GM18867 (cell line): Measurements from ENCODE around the gene FIBCD1.
"Not testable (repeated sequence)": the region's sequence is repeated elsewhere in the genome, so short reads cannot be mapped to it uniquely, and the experiment has no call there.

Source experiments
- ATAC-seq: cut with Tn5 transposase; IDR thresholded peaks from one replicate; pipeline ENCODE4 v1.9.1; 2021; ENCODE audit warnings: mild to moderate bottlenecking, moderate library complexity; ENCODE audit not compliant: unreplicated experiment

The FIBCD1 gene

GRCh38 chr9:130974697-130975096, 35.6 kb upstream of the FIBCD1 start:
- no peak for ATAC-seq

DNA sequence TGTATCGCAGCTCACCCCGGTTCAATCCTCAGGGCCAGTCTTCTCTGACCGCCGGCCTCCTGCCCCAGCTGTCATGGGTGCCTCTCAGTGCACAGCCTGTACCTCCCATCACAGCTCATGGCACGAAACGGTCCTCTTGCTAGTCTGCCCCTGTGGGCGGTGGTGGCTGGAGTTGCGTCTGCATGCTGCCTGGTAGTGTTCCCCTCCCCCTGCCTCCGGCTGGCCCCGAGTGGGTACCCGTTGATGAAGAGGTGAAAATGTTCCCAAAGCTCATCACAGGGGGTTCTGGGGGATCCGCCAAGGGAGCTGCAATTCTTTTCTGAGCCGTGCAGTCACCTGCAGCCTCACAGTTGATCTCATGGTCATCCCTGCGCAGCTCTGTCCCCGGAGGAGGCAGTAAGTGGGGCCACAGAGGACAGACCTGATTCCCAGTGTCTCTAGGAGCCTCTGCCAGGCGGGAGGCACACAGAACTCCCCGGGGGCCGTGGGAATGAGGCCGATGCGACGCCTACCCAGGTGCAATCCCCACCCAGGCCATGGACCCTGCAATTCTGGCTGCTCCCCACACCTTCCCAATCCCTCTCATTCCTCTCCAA, 34.7 kb upstream of the FIBCD1 start:
- no peak for ATAC-seq

DNA sequence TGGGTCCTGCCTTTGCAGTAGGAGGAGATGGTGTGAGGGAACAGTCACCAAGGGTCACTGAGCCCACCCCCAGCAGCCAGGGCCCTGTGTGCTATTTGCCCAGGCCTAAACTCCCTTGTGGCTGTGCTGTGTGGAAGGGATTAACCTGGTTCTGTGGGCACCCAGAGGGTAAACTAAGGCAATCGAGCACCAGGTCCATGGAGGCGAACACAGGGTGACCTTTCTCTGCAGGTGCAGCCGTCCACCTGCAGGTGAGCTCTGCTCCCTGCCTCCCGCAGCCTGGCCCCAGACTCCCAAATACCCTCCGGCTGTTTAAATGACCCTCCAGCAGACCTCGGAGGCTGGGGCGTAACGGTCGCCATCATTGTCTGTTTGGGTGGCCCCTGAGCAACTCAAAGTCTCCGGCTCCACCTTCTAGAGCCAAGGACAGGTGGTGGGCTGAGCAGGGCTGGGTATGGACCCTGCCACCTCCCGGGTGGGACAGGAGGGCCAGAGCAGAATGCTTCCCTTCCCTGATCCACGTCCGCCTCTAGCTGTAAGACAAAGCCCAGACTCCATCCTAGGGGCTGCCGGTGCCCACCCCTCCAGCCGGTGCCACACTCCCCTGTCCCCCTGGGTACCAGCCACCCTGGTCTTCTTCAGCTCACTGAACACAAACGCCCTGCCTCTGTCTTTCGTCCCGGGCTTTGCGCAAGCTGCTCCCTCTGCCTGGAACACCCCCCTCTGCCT, 34.1 kb upstream of the FIBCD1 start:
- no peak for ATAC-seq

DNA sequence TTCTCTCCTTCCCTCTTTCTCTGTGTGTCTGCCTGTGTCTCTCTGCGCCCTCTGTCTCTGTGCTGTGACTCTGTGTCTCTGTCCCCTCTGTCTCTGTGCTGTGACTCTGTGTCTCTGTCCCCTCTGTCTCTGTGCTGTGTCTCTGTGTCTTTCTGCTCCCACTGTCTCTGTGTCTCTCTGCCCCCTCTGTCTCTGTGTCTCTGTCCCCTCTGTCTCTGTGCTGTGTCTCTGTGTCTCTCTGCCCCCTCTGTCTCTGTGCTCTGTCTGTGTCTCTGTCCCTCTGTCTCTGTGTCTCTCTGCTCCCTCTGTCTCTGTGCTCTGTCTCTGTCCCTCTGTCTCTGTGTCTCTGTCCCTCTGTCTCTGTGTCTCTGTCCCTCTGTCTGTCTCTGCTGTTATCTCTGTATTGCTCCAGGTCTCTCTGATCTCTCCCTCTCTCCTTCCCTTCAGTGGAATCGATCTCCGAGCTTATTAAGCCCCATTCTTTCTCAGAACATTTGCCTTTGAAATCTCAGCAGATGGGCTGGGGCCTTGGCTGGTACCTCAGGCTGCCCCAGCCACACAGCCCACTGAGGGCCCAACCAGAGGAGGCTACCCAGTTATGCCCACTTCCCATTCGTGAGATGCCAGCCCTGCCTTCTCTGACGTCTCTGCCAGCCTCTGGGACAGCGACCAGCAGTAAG, 33.4 kb upstream of the FIBCD1 start:
- ATAC-seq = no peak

DNA sequence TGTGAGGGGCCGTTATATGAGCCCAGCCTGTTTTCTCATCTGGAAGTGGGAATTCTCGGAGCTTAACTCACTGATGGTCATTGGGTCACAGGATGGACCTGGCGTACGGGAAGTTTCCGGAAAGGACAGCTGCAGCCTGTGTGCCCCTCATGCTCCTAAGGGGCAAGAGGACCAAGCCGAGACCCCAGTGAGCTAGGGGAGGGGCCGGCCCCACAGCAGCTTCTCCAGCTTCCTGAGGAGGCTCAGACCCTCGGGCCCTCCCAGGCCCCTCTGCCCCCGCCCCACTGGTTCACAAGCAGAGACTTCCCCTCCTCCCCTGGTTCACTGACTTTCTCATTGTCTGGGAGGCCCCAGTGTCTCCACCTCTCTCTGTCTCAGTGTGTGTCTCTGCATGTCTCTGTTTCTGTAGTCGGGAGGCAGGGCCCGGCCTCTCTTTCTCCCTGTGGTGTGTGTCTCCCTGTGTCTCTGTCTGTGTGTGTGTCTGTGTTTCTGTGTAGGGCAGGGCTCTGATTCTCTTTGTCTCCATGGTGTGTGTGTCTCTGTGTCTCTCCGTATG, 32.3 kb upstream of the FIBCD1 start:
- no peak for ATAC-seq

DNA sequence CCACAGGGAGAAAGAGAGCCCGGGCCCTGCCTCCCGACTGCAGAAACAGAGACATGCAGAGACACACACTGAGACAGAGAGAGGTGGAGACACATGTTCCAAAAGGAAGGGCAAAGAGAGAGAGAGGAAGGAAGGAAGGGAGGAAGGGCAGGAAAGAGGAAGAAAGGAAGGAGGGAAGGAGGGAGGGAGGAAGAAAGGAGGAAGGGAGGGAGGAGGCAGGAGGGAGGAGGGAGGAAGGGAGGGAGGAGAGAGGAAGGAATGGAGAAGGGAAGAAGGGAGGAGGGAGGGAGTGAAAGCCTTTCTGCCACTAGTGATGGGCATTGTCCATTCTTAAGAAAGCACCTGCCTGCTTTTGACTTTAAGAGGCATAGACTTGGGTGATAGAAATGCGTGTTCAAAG, 31.8 kb upstream of the FIBCD1 start:
- no peak for ATAC-seq

- no peak for ATAC-seq
These were observed 31.0 kb upstream of the FIBCD1 start for GRCh38 chr9:130970052-130970451.

GRCh38 chr9:130965680-130966079, 26.6 kb upstream of the FIBCD1 start:
- no peak for ATAC-seq

DNA sequence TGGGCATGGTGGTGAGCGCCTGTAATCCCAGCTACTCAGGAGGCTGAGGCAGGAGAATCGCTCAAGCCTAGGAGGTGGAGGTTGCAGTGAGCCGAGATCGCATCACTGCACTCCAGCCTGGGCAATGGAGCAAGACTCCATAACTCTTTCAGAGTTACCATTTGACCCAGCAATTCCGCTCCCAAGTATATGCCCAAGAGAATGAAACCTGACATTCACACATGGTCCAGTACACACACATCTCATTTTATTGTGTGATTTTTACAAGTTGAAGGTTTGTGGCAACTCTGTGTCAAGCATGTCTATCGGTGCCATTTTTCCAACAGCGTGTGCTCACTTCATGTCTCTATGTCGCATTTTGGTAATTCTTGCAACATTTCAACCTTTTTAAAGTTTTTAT, 24.9 kb upstream of the FIBCD1 start:
- ATAC-seq = no peak

DNA sequence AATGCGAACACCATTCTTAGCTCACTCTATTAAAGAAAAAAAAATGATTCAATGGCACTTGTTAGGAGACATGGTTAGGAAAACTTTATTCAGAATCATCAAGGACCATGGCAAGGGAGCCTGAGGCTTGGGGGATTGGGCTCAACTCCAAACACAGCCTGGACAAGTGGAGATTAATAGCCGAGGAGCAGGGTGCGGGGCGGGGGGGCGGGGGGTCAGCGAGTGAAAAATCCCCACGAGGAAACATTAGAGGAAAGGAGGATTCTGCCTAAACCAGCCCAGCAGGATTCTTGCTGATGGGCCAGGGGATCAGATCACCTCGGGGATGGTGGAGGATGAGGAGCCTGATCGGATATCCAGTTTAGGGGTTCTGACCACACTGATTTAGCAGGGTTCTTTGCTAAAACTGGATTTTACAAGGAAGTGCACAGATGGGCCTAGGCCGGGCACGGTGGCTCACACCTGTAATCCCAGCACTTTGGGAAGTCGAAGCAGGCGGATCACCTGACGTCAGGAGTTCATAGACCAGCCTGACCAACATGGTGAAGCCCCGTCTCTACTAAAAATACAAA, 24.4 kb upstream of the FIBCD1 start:
- ATAC-seq = no peak

GRCh38 chr9:130962418-130963316, 23.6 kb upstream of the FIBCD1 start:
- no peak for ATAC-seq

DNA sequence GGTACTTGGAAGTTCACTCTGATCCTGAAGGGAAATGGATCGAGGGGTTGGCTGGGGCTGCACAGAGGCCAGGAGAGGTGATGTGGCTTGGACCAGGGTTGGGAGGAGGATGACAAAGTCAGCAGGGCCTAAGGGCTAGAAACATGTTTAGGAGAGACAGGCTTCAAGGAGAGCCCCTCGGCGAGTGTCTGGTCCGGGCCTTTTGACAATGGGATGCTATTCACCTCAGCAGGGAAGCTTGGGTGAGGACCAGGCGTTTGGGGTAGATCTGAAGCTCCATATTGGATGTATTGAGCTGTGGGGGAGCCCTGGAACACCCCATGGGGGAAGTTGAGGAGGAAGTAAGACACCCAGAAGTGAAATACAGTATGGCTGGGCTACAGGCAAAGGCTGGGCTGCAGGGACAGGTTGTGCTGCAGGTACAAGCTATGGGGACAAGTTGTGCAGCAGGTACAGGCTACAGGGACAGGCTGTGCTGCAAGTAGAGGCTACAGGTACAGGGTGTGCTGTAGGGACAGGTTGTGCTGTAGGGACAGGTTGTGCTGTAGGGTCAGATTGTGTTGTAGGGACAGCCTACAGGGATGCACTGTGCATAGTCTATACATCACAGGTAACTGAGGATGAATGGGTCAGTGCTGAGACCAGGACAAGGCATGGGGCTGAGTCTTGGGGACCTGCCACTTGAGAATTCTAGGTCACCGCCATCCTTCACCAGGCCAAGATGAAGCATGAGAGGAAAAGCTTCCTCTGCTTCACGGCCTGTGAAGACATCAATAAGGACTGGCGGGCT, 22.7 kb upstream of the FIBCD1 start:
- no peak for ATAC-seq

DNA sequence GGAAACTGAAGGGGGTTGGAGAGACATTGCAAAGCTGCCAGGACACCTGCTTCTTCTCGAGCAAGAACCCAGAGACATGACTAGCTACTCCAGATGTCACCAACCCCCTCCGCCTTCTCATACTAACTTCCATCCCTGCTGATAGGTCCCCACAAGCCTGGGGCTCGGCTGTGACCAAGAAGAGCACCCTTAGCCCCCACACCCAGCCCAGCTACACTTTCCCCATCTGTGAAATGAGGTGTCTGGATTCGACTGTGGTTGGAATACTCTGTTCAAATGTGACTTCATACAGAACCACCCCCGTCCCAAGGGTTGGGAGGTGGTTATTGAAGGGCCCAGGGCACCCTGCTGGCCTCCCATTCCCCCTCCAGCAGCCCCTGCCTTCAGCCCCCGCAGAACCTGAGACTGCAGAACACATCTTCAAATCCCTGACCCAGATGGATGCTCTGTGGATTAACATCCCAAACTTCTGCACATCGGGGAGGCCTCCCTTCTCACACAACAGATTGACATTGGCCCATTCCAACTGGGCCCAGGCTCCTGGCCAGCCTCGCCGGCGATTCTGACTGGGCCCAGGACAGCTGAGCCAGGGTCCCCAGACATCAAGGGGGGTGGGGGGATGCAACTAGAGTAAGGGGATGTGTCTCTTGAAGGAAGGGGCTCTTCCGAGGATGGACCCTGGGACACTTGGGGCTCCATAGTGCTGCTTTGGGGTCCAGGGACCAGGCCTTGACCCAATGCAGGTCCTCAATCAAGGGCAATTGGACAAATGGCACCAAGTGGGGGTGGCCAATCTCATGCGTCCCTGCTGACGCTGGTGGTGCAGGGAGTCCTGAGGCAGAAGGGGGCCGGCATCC, 21.7 kb upstream of the FIBCD1 start:
- ATAC-seq = no peak

- no peak for ATAC-seq
These were observed 20.8 kb upstream of the FIBCD1 start for GRCh38 chr9:130959809-130960334.

DNA sequence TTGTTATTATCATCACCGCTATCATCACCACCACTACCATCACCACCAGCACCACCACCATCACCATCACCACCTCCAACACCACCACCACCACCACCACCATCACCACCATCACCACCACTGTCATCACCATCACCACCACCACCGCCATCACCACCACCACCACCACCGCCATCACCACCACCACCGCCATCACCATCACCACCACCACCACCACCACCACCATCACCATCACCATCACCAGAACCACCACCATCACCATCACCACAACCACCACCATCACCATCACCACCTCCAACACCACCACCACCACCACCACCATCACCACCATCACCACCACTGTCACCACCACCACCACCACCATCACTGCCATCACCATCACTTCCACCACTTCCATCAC, 19.5 kb upstream of the FIBCD1 start:
- ATAC-seq = not testable (repeated sequence)

- ATAC-seq = no peak
These were observed 18.6 kb upstream of the FIBCD1 start for GRCh38 chr9:130957451-130958203.

DNA sequence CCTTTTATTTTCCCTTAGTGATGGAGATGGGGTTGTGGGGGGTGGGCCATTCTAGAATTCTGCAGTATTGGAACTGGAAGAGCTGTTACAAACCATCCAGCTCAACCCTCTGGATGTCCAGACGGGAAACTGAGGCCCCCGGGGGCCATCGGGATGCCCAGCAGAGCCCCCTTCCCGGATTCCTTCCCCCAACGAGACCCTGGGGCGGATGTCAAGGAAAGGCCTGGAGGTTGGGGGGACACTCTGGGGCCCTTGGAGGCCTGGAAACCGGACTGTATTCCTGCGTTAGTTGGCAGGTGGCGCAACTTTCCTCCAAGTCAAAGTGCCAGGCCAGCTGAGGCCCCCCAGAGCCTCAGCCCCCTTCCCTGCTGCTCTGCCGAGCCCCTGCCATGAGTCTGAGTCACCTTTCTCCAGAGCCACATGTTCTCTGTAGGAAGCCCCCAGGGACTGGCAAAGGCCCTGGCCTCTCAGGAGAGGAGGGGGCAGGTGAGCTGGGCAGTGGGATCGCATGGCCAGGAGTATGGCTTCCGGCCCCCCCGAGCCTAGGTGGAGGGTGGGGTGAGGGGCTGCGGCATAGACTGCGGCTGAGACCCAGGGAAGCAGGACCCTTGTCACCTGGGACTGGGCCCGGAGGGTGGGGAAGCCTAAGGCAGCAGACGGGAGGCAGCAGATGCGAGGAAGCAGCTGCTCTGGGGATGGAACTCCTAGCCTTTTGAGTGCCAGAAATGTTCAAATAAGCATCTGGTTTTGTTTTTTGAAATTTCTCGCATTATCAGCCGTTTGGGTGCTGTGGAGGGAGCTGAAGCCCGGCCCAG, 17.8 kb upstream of the FIBCD1 start:
- no peak for ATAC-seq
